ENCODE results near the gene TFB2M.

Gene TFB2M

GRCh38 chr1:246583448-246584185, 17.6 kb upstream of the TFB2M start:
- H3K4me3 ChIP-seq (ENCODE audit: insufficient read depth, low read length, poor library complexity, severe bottlenecking): no peak overlapping the region
- H3K36me3 ChIP-seq (ENCODE audit: low read length): 0 out of 2 replicates have a peak, but pooled peaks cover 3% of the 10 kb centered on the region
- H3K4me2 ChIP-seq (ENCODE audit: low read depth, low read length, poor library complexity, severe bottlenecking): no peak overlapping the region

GRCh38 chr1:246583056-246583440, 17.0 kb upstream of the TFB2M start:
- H3F3A ChIP-seq (ENCODE audit: insufficient read depth): peaks cover 8% of the 10 kb centered on the region; the same call in 1 of the 2 replicates
- H3K9me3 ChIP-seq (ENCODE audit: insufficient read depth, low read length): no peaks in the 10 kb centered on the region
- H3K79me2 ChIP-seq (ENCODE audit: insufficient read depth, low read length): peaks cover 85% of the 10 kb centered on the region
- no peak overlapping the region for H3K27ac ChIP-seq (ENCODE audit: low read depth, low read length)
- TF ChIP-seq, protein P1, sequence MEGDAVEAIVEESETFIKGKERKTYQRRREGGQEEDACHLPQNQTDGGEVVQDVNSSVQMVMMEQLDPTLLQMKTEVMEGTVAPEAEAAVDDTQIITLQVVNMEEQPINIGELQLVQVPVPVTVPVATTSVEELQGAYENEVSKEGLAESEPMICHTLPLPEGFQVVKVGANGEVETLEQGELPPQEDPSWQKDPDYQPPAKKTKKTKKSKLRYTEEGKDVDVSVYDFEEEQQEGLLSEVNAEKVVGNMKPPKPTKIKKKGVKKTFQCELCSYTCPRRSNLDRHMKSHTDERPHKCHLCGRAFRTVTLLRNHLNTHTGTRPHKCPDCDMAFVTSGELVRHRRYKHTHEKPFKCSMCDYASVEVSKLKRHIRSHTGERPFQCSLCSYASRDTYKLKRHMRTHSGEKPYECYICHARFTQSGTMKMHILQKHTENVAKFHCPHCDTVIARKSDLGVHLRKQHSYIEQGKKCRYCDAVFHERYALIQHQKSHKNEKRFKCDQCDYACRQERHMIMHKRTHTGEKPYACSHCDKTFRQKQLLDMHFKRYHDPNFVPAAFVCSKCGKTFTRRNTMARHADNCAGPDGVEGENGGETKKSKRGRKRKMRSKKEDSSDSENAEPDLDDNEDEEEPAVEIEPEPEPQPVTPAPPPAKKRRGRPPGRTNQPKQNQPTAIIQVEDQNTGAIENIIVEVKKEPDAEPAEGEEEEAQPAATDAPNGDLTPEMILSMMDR (IDR thresholded peaks at IDR 0.05; ENCODE audit: insufficient read depth, low read length, poor library complexity, severe bottlenecking): no peak
- no peak for TF ChIP-seq EZH2phosphoT487 (conservative IDR thresholded peaks at IDR 0.05; ENCODE audit: low read length)
- H3K9ac ChIP-seq (ENCODE audit: low read length): no peak overlapping the region
- H4K20me1 ChIP-seq (ENCODE audit: low read depth, low read length): peaks cover 3% of the 10 kb centered on the region; the same call in 1 of the 2 replicates
- no peak overlapping the region for H3K4me3 ChIP-seq (ENCODE audit: insufficient read depth, low read length, poor library complexity, severe bottlenecking)
- no peaks in the 10 kb centered on the region for H3K9me2 ChIP-seq (replicated peaks; ENCODE audit: insufficient read depth, low read length)
- no peak overlapping the region for H2AFZ ChIP-seq (ENCODE audit: low read depth, low read length, severe bottlenecking)
- no peak overlapping the region for H3K4me2 ChIP-seq (ENCODE audit: low read depth, low read length, poor library complexity, severe bottlenecking)
- H3K27me3 ChIP-seq (ENCODE audit: low read length): no peaks in the 10 kb centered on the region
- no peaks in the 10 kb centered on the region for H3K36me3 ChIP-seq (ENCODE audit: low read length)

More at GRCh38 chr1:246583448-246584185, 17.6 kb upstream of the TFB2M start:
- H3F3A ChIP-seq (ENCODE audit: insufficient read depth): peaks cover 8% of the 10 kb centered on the region; the same call in 1 of the 2 replicates
- peaks cover 3% of the 10 kb centered on the region; the same call in 1 of the 2 replicates for H4K20me1 ChIP-seq (ENCODE audit: low read depth, low read length)
- no peak for TF ChIP-seq EZH2phosphoT487 (conservative IDR thresholded peaks at IDR 0.05; ENCODE audit: low read length)
- TF ChIP-seq, protein P1 (IDR thresholded peaks at IDR 0.05; ENCODE audit: insufficient read depth, low read length, poor library complexity, severe bottlenecking): no peak
- H2AFZ ChIP-seq (ENCODE audit: low read depth, low read length, severe bottlenecking): no peak overlapping the region
- peaks cover 84% of the 10 kb centered on the region for H3K79me2 ChIP-seq (ENCODE audit: insufficient read depth, low read length)
- no peak overlapping the region for H3K9ac ChIP-seq (ENCODE audit: low read length)
- no peaks in the 10 kb centered on the region for H3K27me3 ChIP-seq (ENCODE audit: low read length)
- H3K9me2 ChIP-seq (replicated peaks; ENCODE audit: insufficient read depth, low read length): no peaks in the 10 kb centered on the region
- H3K27ac ChIP-seq (ENCODE audit: low read depth, low read length): no peak overlapping the region
- H3K9me3 ChIP-seq (ENCODE audit: insufficient read depth, low read length): no peaks in the 10 kb centered on the region

DNA sequence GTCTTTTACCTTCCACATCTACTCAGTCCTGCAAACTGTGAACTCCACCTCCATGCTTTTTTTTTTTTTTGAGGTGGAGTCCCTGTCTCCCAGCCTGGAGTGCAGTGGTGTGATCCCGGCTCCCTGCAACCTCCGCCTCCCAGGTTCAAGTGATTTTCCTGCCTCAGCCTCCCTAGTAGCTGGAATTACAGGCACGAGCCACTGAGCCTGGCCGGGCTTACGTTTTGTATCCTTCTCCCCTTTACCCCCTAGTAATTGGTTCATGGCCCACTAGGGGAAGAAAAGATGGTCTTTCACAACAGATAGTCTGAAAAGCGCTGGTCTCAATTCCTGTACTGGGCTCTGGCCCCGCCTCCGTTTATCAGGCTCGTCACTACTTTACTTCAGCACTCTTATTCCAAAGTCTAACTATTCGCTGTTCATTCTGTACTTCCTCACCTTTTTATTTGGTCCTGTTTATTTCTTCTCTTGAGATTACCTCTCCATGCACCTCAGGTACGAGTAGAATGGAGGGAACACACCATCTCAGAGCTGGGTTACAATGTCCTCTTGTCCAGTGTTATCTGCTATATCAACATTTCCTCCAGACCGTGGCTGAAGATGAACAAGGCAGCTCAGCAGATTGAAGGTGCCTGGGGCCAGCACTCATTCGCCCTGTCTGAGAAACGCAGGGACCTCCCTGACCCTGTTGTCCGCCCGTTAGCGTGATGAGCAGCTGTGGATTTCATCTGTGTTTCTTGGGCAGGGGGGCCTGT, 16.4 kb upstream of the TFB2M start:
- Histone ChIP-seq H3K9ac (ENCODE audit: low read length) (no peak overlapping the region), H3K27ac (ENCODE audit: low read depth, low read length) (no peak overlapping the region), H3K4me3 (ENCODE audit: insufficient read depth, low read length, poor library complexity, severe bottlenecking) (no peak overlapping the region), H2AFZ (ENCODE audit: low read depth, low read length, severe bottlenecking) (no peak overlapping the region), H3K79me2 (ENCODE audit: insufficient read depth, low read length) (peaks cover 86% of the 10 kb centered on the region), H3K9me2 (replicated peaks; ENCODE audit: insufficient read depth, low read length) (no peaks in the 10 kb centered on the region), H3K27me3 (ENCODE audit: low read length) (no peaks in the 10 kb centered on the region), H3K36me3 (ENCODE audit: low read length) (no peaks in the 10 kb centered on the region), H4K20me1 (ENCODE audit: low read depth, low read length) (peaks cover 3% of the 10 kb centered on the region; the same call in 1 of the 2 replicates), H3F3A (ENCODE audit: insufficient read depth) (0 out of 2 replicates have a peak, but pooled peaks cover 8% of the 10 kb centered on the region), H3K4me2 (ENCODE audit: low read depth, low read length, poor library complexity, severe bottlenecking) (no peak overlapping the region), H3K9me3 (ENCODE audit: insufficient read depth, low read length) (no peaks in the 10 kb centered on the region)
- TF ChIP-seq, protein P1 (IDR thresholded peaks at IDR 0.05; ENCODE audit: insufficient read depth, low read length, poor library complexity, severe bottlenecking): no peak
- no peak for TF ChIP-seq EZH2phosphoT487 (conservative IDR thresholded peaks at IDR 0.05; ENCODE audit: low read length)

Data from SU-DHL-6 (cell line).